Measurements from ENCODE around the gene TFIP11.

TFIP11 gene

GRCh38 chr22:26461188-26461810 is 51.0 kb downstream of the TFIP11 start:
- H3K9ac ChIP-seq (ENCODE audit: low read length) = no peak overlapping the region
- peaks cover 8% of the 10 kb centered on the region; the same call in 1 of the 2 replicates for H4K20me1 ChIP-seq (ENCODE audit: insufficient read depth, low read length)
- H3K27ac ChIP-seq (ENCODE audit: low read length) = no peak overlapping the region
- peaks cover 50% of the 10 kb centered on the region for H3K36me3 ChIP-seq (replicated peaks; ENCODE audit: low read depth, low read length)
- H3K4me1 ChIP-seq (ENCODE audit: low read length) = no peaks in the 10 kb centered on the region; the same call in 1 of the 2 replicates
- H3K4me3 ChIP-seq (ENCODE audit: low read length) = no peak overlapping the region
- no peaks in the 10 kb centered on the region for H3K9me3 ChIP-seq (ENCODE audit: insufficient read depth, low read length)
- no peaks in the 10 kb centered on the region for H3K27me3 ChIP-seq (ENCODE audit: low read depth, low read length)
- TF ChIP-seq CTCF (IDR thresholded peaks at IDR 0.05; ENCODE audit: low read depth, low read length) = peak; percentile 98
- no peak for TF ChIP-seq EZH2phosphoT487 (IDR thresholded peaks at IDR 0.05; ENCODE audit: low read depth)
- no peak overlapping the region for H2AFZ ChIP-seq (ENCODE audit: low read depth, low read length)
- H3K79me2 ChIP-seq (ENCODE audit: low read length) = no peaks in the 10 kb centered on the region
- H3K4me2 ChIP-seq (ENCODE audit: low read length) = no peak overlapping the region

- Histone ChIP-seq H3K9me3 (ENCODE audit: insufficient read depth, low read length) (no peaks in the 10 kb centered on the region), H3K27me3 (ENCODE audit: low read depth, low read length) (no peaks in the 10 kb centered on the region), H3K4me3 (ENCODE audit: low read length) (no peak overlapping the region), H3K4me1 (ENCODE audit: low read length) (no peaks in the 10 kb centered on the region), H3K36me3 (replicated peaks; ENCODE audit: low read depth, low read length) (peaks cover 44% of the 10 kb centered on the region), H2AFZ (ENCODE audit: low read depth, low read length) (no peak overlapping the region), H3K27ac (ENCODE audit: low read length) (no peak overlapping the region), H3K4me2 (ENCODE audit: low read length) (no peak overlapping the region), H4K20me1 (ENCODE audit: insufficient read depth, low read length) (peaks cover 8% of the 10 kb centered on the region; the same call in 1 of the 2 replicates), H3K79me2 (ENCODE audit: low read length) (no peaks in the 10 kb centered on the region), H3K9ac (ENCODE audit: low read length) (no peak overlapping the region)
- TF ChIP-seq EZH2phosphoT487 (IDR thresholded peaks at IDR 0.05; ENCODE audit: low read depth) (no peak), CTCF (IDR thresholded peaks at IDR 0.05; ENCODE audit: low read depth, low read length) (no peak)
Observed at GRCh38 chr22:26460202-26460601, 52.1 kb downstream of the TFIP11 start.

- Histone ChIP-seq H3K4me3 (ENCODE audit: low read length) (no peak overlapping the region), H3K9me3 (ENCODE audit: insufficient read depth, low read length) (no peaks in the 10 kb centered on the region), H3K79me2 (ENCODE audit: low read length) (no peaks in the 10 kb centered on the region), H3K27ac (ENCODE audit: low read length) (no peak overlapping the region), H3K27me3 (ENCODE audit: low read depth, low read length) (no peaks in the 10 kb centered on the region), H2AFZ (ENCODE audit: low read depth, low read length) (no peak overlapping the region), H4K20me1 (ENCODE audit: insufficient read depth, low read length) (peaks cover 8% of the 10 kb centered on the region; the same call in 1 of the 2 replicates), H3K4me2 (ENCODE audit: low read length) (no peak overlapping the region), H3K4me1 (ENCODE audit: low read length) (no peaks in the 10 kb centered on the region), H3K36me3 (replicated peaks; ENCODE audit: low read depth, low read length) (peaks cover 45% of the 10 kb centered on the region), H3K9ac (ENCODE audit: low read length) (no peak overlapping the region)
- TF ChIP-seq EZH2phosphoT487 (IDR thresholded peaks at IDR 0.05; ENCODE audit: low read depth) (no peak), CTCF (IDR thresholded peaks at IDR 0.05; ENCODE audit: low read depth, low read length) (no peak)
Observed at GRCh38 chr22:26457661-26458272, 54.5 kb downstream of the TFIP11 start.

GRCh38 chr22:26453812-26454500 is 58.3 kb downstream of the TFIP11 start:
- Histone ChIP-seq H3K27ac (ENCODE audit: low read length) (no peak overlapping the region), H4K20me1 (ENCODE audit: insufficient read depth, low read length) (no peaks in the 10 kb centered on the region), H3K27me3 (ENCODE audit: low read depth, low read length) (no peaks in the 10 kb centered on the region), H2AFZ (ENCODE audit: low read depth, low read length) (no peak overlapping the region), H3K4me3 (ENCODE audit: low read length) (no peak overlapping the region), H3K79me2 (ENCODE audit: low read length) (no peaks in the 10 kb centered on the region), H3K36me3 (replicated peaks; ENCODE audit: low read depth, low read length) (peaks cover 37% of the 10 kb centered on the region), H3K4me2 (ENCODE audit: low read length) (no peak overlapping the region), H3K9me3 (ENCODE audit: insufficient read depth, low read length) (no peaks in the 10 kb centered on the region), H3K9ac (ENCODE audit: low read length) (no peak overlapping the region), H3K4me1 (ENCODE audit: low read length) (no peaks in the 10 kb centered on the region)
- TF ChIP-seq CTCF (IDR thresholded peaks at IDR 0.05; ENCODE audit: low read depth, low read length) = no peak
- no peak for TF ChIP-seq EZH2phosphoT487 (IDR thresholded peaks at IDR 0.05; ENCODE audit: low read depth)

All from OCI-LY3 (cell line).